ENCODE results near the gene CDK14.

- no peak for TF ChIP-seq POLR2A (IDR thresholded peaks at IDR 0.05)
- TF ChIP-seq, protein P1, sequence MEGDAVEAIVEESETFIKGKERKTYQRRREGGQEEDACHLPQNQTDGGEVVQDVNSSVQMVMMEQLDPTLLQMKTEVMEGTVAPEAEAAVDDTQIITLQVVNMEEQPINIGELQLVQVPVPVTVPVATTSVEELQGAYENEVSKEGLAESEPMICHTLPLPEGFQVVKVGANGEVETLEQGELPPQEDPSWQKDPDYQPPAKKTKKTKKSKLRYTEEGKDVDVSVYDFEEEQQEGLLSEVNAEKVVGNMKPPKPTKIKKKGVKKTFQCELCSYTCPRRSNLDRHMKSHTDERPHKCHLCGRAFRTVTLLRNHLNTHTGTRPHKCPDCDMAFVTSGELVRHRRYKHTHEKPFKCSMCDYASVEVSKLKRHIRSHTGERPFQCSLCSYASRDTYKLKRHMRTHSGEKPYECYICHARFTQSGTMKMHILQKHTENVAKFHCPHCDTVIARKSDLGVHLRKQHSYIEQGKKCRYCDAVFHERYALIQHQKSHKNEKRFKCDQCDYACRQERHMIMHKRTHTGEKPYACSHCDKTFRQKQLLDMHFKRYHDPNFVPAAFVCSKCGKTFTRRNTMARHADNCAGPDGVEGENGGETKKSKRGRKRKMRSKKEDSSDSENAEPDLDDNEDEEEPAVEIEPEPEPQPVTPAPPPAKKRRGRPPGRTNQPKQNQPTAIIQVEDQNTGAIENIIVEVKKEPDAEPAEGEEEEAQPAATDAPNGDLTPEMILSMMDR (IDR thresholded peaks at IDR 0.05), result no peak
These were observed 296.1 kb downstream of the CDK14 start for GRCh38 chr7:90892213-90892612.

Measured in ovary (tissue), 3 donors.